Mesendoderm (in vitro differentiated cells): ENCODE measurements around the gene STRN4.

Experiments used
- DNase-seq: peaks from one replicate; pipeline ENCODE4 v3.0.0; 2013
- H2AK5ac ChIP-seq: 2 replicates; pipeline ENCODE4 v1.6.1; 2013; ENCODE audit warnings: low read length, inconsistent platforms
- H2BK120ac ChIP-seq: 2 replicates; pipeline ENCODE4 v1.6.1; 2013; ENCODE audit warnings: low read depth, mild to moderate bottlenecking, low read length, moderate library complexity, mixed read lengths
- H2BK15ac ChIP-seq: replicated peaks from 2 replicates; pipeline ENCODE4 v1.6.1; 2013; ENCODE audit warnings: low read depth, mild to moderate bottlenecking, moderate library complexity
- H2BK5ac ChIP-seq: 2 replicates; pipeline ENCODE4 v1.6.1; 2013; ENCODE audit warnings: low read length, inconsistent platforms
- H3K18ac ChIP-seq: 2 replicates; pipeline ENCODE4 v1.6.1; 2013; ENCODE audit warnings: mild to moderate bottlenecking, low read length, mixed read lengths
- H3K23ac ChIP-seq: one replicate; pipeline ENCODE4 v1.6.1; 2013; ENCODE audit warnings: low read length
- H3K27ac ChIP-seq: 2 replicates; pipeline ENCODE4 v1.5.1; 2013; ENCODE audit warnings: low read depth, mild to moderate bottlenecking, inconsistent platforms, low read length, moderate library complexity
- H3K27me3 ChIP-seq: 2 replicates; pipeline ENCODE4 v1.6.1; 2013; ENCODE audit warnings: low read length, control low read depth, mild to moderate bottlenecking, inconsistent platforms; ENCODE audit not compliant: insufficient read depth, poor library complexity
- H3K36me3 ChIP-seq: 2 replicates; pipeline ENCODE4 v1.6.1; 2013; ENCODE audit warnings: low read length, inconsistent platforms; ENCODE audit not compliant: control insufficient read depth, insufficient read depth
- H3K4ac ChIP-seq: one replicate; pipeline ENCODE4 v1.6.1; 2013; ENCODE audit warnings: low read depth, mild to moderate bottlenecking, low read length, moderate library complexity
- H3K4me1 ChIP-seq: 2 replicates; pipeline ENCODE4 v1.6.1; 2013; ENCODE audit warnings: low read depth, low read length, inconsistent platforms; ENCODE audit not compliant: control insufficient read depth
- H3K4me2 ChIP-seq: 2 replicates; pipeline ENCODE4 v1.6.1; 2013; ENCODE audit warnings: low read length
- H3K4me3 ChIP-seq: 2 replicates; pipeline ENCODE4 v1.5.1; 2013; ENCODE audit warnings: mild to moderate bottlenecking, low read length
- H3K56ac ChIP-seq: one replicate; pipeline ENCODE4 v1.6.1; 2013; ENCODE audit warnings: low read length
- H3K79me1 ChIP-seq: 2 replicates; pipeline ENCODE4 v1.6.1; 2013; ENCODE audit warnings: low read length, inconsistent platforms
- H3K79me2 ChIP-seq: 2 replicates; pipeline ENCODE4 v1.6.1; 2013; ENCODE audit warnings: mild to moderate bottlenecking, low read length; ENCODE audit not compliant: control insufficient read depth, insufficient read depth
- H3K9ac ChIP-seq: 2 replicates; pipeline ENCODE4 v1.6.1; 2013; ENCODE audit warnings: low read length, inconsistent platforms
- H4K5ac ChIP-seq: one replicate; pipeline ENCODE4 v1.6.1; 2013; ENCODE audit warnings: low read length
- H4K8ac ChIP-seq: one replicate; pipeline ENCODE4 v1.6.1; 2013; ENCODE audit warnings: low read depth, mild to moderate bottlenecking, control low read depth, low read length, moderate library complexity
- WGBS: extraction: QIAGEN DNeasy Blood & Tissue Kit; methylation state at CpG from one replicate; pipeline ENCODE4 v1.1.7; 2013; ENCODE audit warnings: low lambda C conversion rate, missing lambda C conversion rate; ENCODE audit not compliant: insufficient coverage; ENCODE audit errors: extremely low coverage; 5-methylcytosine and 5-hydroxymethylcytosine counted together

The STRN4 gene

DNA sequence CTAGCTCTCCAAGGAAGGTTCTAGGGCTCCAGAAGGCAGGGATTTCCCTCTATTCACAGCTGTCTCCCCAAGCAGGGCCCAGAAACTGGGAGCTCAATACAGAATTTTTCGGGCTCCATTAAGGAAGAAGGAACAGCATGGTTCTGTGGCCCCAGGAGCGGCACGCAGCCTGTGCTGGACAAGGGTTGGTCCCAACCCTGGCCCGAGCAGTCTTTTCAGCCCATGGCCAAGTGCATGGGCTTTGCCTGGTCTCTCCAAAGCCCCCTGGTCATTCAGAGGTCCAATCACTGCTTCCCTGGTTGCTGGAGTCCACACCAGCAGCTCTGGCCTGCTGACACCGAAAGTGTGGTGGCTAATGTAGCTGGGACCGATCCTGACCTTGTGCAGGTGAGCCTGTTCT lies 22.8 kb downstream of the STRN4 start:
- DNase-seq, result no peak
- no peak overlapping the region for H3K4ac ChIP-seq
- no peak overlapping the region for H2BK5ac ChIP-seq
- no peaks in the 10 kb centered on the region for H3K79me2 ChIP-seq
- no peak overlapping the region for H4K8ac ChIP-seq
- H2BK120ac ChIP-seq, result no peak overlapping the region
- no CpG with 5 or more reads among the region's 6 CpGs for WGBS
- no peak overlapping the region for H2BK15ac ChIP-seq
- peaks cover 1% of the 10 kb centered on the region for H3K79me1 ChIP-seq
- H3K4me3 ChIP-seq, result no peak overlapping the region
- H4K5ac ChIP-seq, result no peak overlapping the region
- H3K23ac ChIP-seq, result no peak overlapping the region
- H3K36me3 ChIP-seq, result peaks cover 27% of the 10 kb centered on the region
- no peak overlapping the region for H3K9ac ChIP-seq
- no peaks in the 10 kb centered on the region for H3K4me1 ChIP-seq
- H2AK5ac ChIP-seq, result no peak overlapping the region
- no peak overlapping the region for H3K4me2 ChIP-seq
- no peaks in the 10 kb centered on the region for H3K27me3 ChIP-seq
- no peak overlapping the region for H3K18ac ChIP-seq
- H3K27ac ChIP-seq, result no peak overlapping the region
- no peak overlapping the region for H3K56ac ChIP-seq

DNA sequence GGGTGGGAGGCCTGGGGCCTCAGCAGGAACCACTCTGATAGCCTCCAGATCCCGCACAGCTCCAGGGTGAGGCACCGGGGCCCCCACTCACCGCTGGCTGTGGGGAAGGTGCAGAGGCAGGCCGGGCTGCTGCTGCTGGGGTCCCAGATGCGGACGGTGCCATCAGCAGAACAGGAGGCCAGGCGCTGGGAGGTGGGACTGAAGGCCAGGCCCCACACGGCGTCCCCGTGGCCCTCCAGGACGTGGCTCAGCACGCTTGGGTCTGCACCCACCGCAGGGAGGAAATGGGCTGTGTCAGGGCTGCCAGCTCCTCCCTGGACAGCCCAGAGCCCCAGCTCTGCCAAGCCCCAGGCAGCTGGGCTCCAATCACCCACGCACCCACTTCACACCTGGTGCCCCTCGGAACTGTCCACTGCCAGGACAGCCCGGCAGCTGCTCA lies 23.2 kb downstream of the STRN4 start:
- no CpG with 5 or more reads among the region's 16 CpGs for WGBS
- no peak overlapping the region for H3K4ac ChIP-seq

GRCh38 chr19:46722421-46723022 lies 23.7 kb downstream of the STRN4 start:
- Histone ChIP-seq H2BK15ac (no peak overlapping the region), H3K23ac (no peak overlapping the region), H2BK120ac (no peak overlapping the region), H2AK5ac (no peak overlapping the region), H3K9ac (no peak overlapping the region), H3K4me1 (no peaks in the 10 kb centered on the region), H3K79me2 (no peaks in the 10 kb centered on the region), H3K79me1 (no peaks in the 10 kb centered on the region), H4K8ac (no peak overlapping the region), H3K4ac (no peak overlapping the region), H3K56ac (no peak overlapping the region), H3K27me3 (no peaks in the 10 kb centered on the region), H3K4me3 (no peak overlapping the region), H2BK5ac (no peak overlapping the region), H3K18ac (no peak overlapping the region), H3K27ac (no peak overlapping the region), H3K4me2 (no peak overlapping the region), H3K36me3 (peaks cover 27% of the 10 kb centered on the region), H4K5ac (no peak overlapping the region)
- WGBS, result no CpG with 5 or more reads among the region's 25 CpGs
- no peak for DNase-seq

More for the DNA sequence above, 23.2 kb downstream of the STRN4 start:
- Histone ChIP-seq H3K79me1 (no peaks in the 10 kb centered on the region), H3K4me2 (no peak overlapping the region), H2BK120ac (no peak overlapping the region), H3K23ac (no peak overlapping the region), H3K18ac (no peak overlapping the region), H3K79me2 (no peaks in the 10 kb centered on the region), H4K8ac (no peak overlapping the region), H3K56ac (no peak overlapping the region), H3K36me3 (peaks cover 27% of the 10 kb centered on the region), H3K4me3 (no peak overlapping the region), H3K27me3 (no peaks in the 10 kb centered on the region), H2BK15ac (no peak overlapping the region), H4K5ac (no peak overlapping the region), H2AK5ac (no peak overlapping the region), H3K4me1 (no peaks in the 10 kb centered on the region), H3K9ac (no peak overlapping the region), H3K27ac (no peak overlapping the region), H2BK5ac (no peak overlapping the region)
- DNase-seq, result no peak

DNA sequence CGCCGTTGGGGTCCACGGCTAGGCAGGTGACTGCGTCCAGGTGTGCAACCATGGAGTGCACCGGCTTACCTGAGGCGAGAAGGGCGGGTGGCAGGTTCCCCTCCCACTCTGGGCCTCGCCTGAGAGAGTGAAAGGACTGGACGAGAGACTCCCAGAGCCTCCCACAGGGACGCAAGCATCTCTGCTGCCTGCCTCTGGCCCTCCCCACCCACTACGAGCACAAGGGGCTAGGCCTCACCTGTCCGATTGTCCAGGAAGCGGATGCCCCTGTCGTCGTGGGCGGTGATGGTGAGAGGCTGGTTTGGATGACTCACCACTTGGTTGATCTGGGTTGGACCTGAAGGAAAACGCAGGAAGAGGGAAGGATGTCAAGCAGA lies 24.3 kb downstream of the STRN4 start:
- no peak for DNase-seq
- H4K8ac ChIP-seq, result no peak overlapping the region
- no peak overlapping the region for H3K27ac ChIP-seq
- peaks cover 27% of the 10 kb centered on the region for H3K36me3 ChIP-seq
- WGBS, result no CpG with 5 or more reads among the region's 17 CpGs
- no peak overlapping the region for H2BK120ac ChIP-seq
- H2AK5ac ChIP-seq, result no peak overlapping the region
- no peak overlapping the region for H2BK15ac ChIP-seq
- no peaks in the 10 kb centered on the region for H3K79me2 ChIP-seq
- no peak overlapping the region for H3K4me3 ChIP-seq
- no peak overlapping the region for H3K9ac ChIP-seq
- no peaks in the 10 kb centered on the region for H3K27me3 ChIP-seq
- no peak overlapping the region for H2BK5ac ChIP-seq
- no peaks in the 10 kb centered on the region for H3K79me1 ChIP-seq
- H3K23ac ChIP-seq, result no peak overlapping the region
- no peak overlapping the region for H3K4ac ChIP-seq
- H3K4me1 ChIP-seq, result no peaks in the 10 kb centered on the region
- H3K18ac ChIP-seq, result no peak overlapping the region
- H3K56ac ChIP-seq, result no peak overlapping the region
- no peak overlapping the region for H3K4me2 ChIP-seq
- no peak overlapping the region for H4K5ac ChIP-seq

DNA sequence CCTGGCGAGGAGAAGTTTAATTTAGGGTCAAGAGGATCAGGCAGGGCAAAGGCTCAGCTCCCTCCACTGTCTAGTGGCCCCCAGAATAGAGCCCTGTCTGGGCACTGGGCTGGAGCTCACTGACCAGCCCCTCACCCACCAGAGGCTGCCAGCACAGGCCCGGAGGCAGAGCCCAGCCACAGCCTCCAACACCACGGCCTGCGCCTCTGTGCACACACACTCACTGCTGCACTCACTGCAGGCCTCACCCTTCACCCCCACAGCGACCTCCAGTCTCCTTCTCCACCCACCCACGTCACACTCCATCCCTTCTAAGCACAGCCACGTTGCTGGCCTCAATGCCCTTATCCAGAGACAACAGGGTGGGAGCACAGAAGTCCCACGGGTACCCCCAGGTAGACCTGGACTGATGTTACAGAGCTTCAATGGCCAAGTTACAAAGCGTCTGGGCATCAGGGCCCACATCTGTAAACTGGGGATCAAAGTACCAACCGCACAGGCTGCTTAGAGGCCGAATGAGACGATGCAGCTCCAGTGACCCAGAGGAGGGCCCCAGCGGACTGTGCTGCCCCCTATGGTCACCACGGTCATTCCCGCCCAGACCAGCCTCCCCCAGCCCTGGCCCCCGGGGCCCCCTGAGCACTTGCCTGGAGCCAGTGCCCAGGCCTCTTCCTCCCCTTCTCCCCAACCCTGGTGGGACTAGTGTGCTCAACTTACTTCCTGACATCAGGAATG lies 24.8 kb downstream of the STRN4 start:
- H3K79me1 ChIP-seq, result no peaks in the 10 kb centered on the region
- no peaks in the 10 kb centered on the region for H3K4me1 ChIP-seq
- H3K4ac ChIP-seq, result no peak overlapping the region
- no peaks in the 10 kb centered on the region for H3K27me3 ChIP-seq
- no peak overlapping the region for H3K9ac ChIP-seq
- H4K5ac ChIP-seq, result no peak overlapping the region
- H3K4me2 ChIP-seq, result no peak overlapping the region
- peaks cover 25% of the 10 kb centered on the region for H3K36me3 ChIP-seq
- H2BK15ac ChIP-seq, result no peak overlapping the region
- WGBS, result no CpG with 5 or more reads among the region's 16 CpGs
- H3K4me3 ChIP-seq, result no peak overlapping the region
- no peaks in the 10 kb centered on the region for H3K79me2 ChIP-seq
- H2BK120ac ChIP-seq, result no peak overlapping the region
- H2AK5ac ChIP-seq, result no peak overlapping the region
- no peak overlapping the region for H3K18ac ChIP-seq
- DNase-seq, result no peak
- no peak overlapping the region for H3K56ac ChIP-seq
- no peak overlapping the region for H4K8ac ChIP-seq
- H2BK5ac ChIP-seq, result no peak overlapping the region
- no peak overlapping the region for H3K23ac ChIP-seq
- no peak overlapping the region for H3K27ac ChIP-seq
